ENCODE results near the gene PCDHGC5. TPM values are rescaled to one million over a fixed set of nuclear protein-coding genes. Genes with fewer than 3 reads are reported as not detected.

The PCDHGC5 gene
- total and polyA plus RNA-seq, 2 donors, result 0.29 to 3.7 TPM

GRCh38 chr5:141523991-141524390 is 35.1 kb downstream of the PCDHGC5 start:
- Histone ChIP-seq H3K4me3 (ENCODE audit: low read depth, low read length) (no peak overlapping the region), H3K36me3 (ENCODE audit: insufficient read depth) (no peaks in the 10 kb centered on the region), H3K4me1 (ENCODE audit: insufficient read depth) (peaks cover 3% of the 10 kb centered on the region), H3K27ac (ENCODE audit: low read depth) (no peak overlapping the region)
- DNase-seq (ENCODE audit: extremely low spot score), result no peak
- WGBS, result 75% methylated on average over 8 of the region's 8 CpGs

DNA sequence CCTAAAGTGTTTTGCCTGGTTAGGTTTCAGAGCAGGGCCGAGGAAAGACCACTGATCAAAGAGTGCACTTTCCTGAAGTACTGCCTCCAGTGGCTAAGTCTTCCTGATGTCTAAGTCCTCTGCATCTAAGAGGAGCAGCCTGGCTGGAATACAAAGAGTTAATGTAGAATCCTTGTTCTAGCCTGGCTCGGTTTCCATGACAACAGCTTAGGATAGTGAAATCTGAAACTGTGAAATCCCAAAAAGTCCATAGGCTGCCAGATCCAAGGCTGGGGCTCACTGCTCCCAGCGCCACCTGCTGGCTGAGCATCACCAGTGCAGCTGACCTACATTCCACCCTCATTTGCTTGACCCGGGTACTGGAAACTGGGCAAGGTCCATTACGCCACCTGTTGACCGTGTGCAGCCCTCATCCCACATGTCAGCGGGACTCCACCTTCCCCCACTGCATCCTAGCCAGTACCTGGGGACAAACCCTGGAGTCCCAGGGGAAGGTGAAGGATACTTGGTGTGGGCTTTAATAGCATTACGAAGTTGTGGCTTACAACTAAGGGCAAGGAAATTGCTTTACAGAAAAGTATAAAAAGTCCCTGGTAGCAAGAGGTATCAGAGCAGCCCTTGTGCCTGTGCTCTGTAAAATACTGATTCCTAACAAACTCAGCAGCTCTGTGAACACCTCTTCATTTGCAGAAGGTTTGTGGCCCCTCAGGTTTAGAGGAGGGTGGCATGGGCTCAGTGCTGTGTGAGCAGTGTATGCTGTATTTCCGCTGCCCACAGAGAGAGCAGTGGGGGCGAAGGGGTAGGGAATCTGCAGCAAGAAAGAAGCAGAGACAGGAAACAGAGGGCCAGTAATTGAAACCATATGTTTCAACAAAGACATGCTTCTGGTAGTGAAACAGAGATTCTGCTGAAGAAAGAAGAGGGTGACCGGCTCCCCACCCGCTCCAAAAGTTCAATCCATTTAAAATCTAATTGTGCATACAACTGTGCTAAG is 36.0 kb downstream of the PCDHGC5 start:
- Histone ChIP-seq H3K4me3 (ENCODE audit: low read depth, low read length) (no peak overlapping the region), H3K4me1 (ENCODE audit: insufficient read depth) (peaks cover 3% of the 10 kb centered on the region), H3K36me3 (ENCODE audit: insufficient read depth) (no peaks in the 10 kb centered on the region), H3K27ac (ENCODE audit: low read depth) (no peak overlapping the region)
- WGBS, result 27% methylated on average over 12 of the region's 12 CpGs
- DNase-seq (ENCODE audit: extremely low spot score), result peak; percentile 94

DNA sequence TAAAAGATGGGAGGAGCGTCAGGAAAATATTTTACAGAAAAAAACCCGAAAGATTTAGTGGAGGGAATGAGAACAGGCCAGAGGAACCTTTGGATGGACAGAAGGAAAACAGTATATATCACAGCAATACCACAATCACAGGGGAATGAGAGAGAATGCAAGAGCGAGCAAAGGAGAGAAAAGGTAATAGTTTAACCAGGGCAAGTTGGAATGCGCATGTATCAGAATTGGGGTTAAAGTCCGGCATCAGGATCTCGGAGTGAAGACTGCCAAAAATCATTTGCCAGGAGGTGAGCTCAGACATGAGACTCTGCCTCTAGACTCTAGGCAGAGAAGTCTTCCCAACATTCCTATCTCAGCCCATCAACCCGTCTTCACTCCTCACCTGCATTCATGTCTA is 36.8 kb downstream of the PCDHGC5 start:
- H3K4me3 ChIP-seq (ENCODE audit: low read depth, low read length), result no peak overlapping the region
- H3K36me3 ChIP-seq (ENCODE audit: insufficient read depth), result no peaks in the 10 kb centered on the region
- DNase-seq (ENCODE audit: extremely low spot score), result no peak
- WGBS, result 66% methylated on average over 7 of the region's 7 CpGs
- H3K4me1 ChIP-seq (ENCODE audit: insufficient read depth), result peaks cover 3% of the 10 kb centered on the region
- no peak overlapping the region for H3K27ac ChIP-seq (ENCODE audit: low read depth)

DNA sequence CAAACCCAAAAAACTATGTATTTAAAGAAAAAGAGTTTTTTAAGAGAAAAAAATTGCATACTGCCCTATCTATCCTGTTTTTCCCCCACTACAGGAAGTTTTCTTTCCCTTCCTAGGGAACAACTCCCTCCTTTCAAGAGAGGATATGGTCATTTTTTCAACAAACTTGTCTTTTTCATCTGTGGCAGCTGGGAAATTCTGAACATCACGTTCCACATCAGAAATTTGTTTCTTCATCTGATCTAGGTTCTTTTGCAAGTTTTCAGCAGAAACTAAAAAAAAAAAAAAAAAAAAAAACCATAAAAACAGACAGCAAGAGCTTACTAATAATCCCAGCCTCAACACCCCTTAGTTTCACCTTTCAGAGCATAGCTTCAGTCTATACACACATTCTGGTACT is 38.5 kb downstream of the PCDHGC5 start:
- 60% methylated on average over 1 of the region's 1 CpG for WGBS
- no peak overlapping the region for H3K27ac ChIP-seq (ENCODE audit: low read depth)
- no peaks in the 10 kb centered on the region for H3K4me1 ChIP-seq (ENCODE audit: insufficient read depth)
- H3K4me3 ChIP-seq (ENCODE audit: low read depth, low read length), result no peak overlapping the region
- DNase-seq (ENCODE audit: extremely low spot score), result no peak
- no peaks in the 10 kb centered on the region for H3K36me3 ChIP-seq (ENCODE audit: insufficient read depth)

- Histone ChIP-seq H3K4me1 (ENCODE audit: insufficient read depth) (no peaks in the 10 kb centered on the region), H3K4me3 (ENCODE audit: low read depth, low read length) (no peak overlapping the region), H3K27ac (ENCODE audit: low read depth) (peak overlapping the region; percentile 42), H3K36me3 (ENCODE audit: insufficient read depth) (no peaks in the 10 kb centered on the region)
- WGBS, result 41% methylated on average over 11 of the region's 11 CpGs
- no peak for DNase-seq (ENCODE audit: extremely low spot score)
These were observed 39.6 kb downstream of the PCDHGC5 start for GRCh38 chr5:141528291-141528984.

DNA sequence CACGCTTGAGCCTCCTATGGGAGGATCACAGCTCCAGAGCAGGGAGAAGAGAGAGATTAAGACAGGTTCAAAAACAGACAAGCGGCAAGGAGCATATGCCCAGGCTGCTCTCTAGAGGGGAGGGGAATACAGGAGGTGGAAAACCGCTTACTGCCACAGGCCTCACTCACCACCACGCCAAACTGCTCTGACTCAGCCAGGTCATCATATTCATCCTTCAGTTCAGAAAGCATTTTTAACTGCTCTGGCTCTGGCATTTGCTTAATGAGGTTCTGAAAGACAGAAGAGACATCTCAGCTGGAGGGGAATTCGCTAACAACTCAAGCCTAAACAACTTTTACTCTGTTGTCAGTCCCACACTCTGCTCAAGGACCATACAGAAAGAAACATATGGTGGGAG is 40.1 kb downstream of the PCDHGC5 start:
- Histone ChIP-seq H3K4me3 (ENCODE audit: low read depth, low read length) (no peak overlapping the region), H3K36me3 (ENCODE audit: insufficient read depth) (no peaks in the 10 kb centered on the region), H3K27ac (ENCODE audit: low read depth) (peak overlapping the region; percentile 44), H3K4me1 (ENCODE audit: insufficient read depth) (no peaks in the 10 kb centered on the region)
- 37% methylated on average over 5 of the region's 5 CpGs for WGBS
- DNase-seq (ENCODE audit: extremely low spot score), result no peak

DNA sequence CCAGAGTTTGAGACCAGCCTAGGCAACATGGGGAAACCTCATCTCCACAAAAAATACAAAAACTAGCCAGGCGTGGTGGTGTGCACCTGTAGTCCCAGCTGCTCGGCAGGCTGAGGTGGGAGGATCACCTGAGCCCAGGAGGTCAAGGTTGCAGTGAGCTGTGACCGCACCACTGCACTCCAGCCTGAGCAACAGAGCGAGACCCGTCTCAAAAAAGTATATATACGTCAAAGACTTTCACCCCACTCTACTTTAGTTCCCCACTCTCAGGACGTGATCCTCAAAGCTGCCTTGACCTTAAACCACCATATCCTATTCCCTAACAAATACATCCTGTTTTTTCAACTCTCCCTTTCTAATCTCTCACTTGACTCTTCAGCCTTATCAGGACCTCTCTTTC is 41.0 kb downstream of the PCDHGC5 start:
- Histone ChIP-seq H3K4me3 (ENCODE audit: low read depth, low read length) (no peak overlapping the region), H3K4me1 (ENCODE audit: insufficient read depth) (no peaks in the 10 kb centered on the region), H3K36me3 (ENCODE audit: insufficient read depth) (no peaks in the 10 kb centered on the region), H3K27ac (ENCODE audit: low read depth) (no peak overlapping the region)
- DNase-seq (ENCODE audit: extremely low spot score), result no peak
- WGBS, result 94% methylated on average over 7 of the region's 7 CpGs

- Histone ChIP-seq H3K36me3 (ENCODE audit: insufficient read depth) (no peaks in the 10 kb centered on the region), H3K27ac (ENCODE audit: low read depth) (no peak overlapping the region), H3K4me1 (ENCODE audit: insufficient read depth) (no peaks in the 10 kb centered on the region), H3K4me3 (ENCODE audit: low read depth, low read length) (no peak overlapping the region)
- 100% methylated on average over 1 of the region's 1 CpG for WGBS
- no peak for DNase-seq (ENCODE audit: extremely low spot score)
These were observed 43.8 kb downstream of the PCDHGC5 start for GRCh38 chr5:141532726-141533125.

DNA sequence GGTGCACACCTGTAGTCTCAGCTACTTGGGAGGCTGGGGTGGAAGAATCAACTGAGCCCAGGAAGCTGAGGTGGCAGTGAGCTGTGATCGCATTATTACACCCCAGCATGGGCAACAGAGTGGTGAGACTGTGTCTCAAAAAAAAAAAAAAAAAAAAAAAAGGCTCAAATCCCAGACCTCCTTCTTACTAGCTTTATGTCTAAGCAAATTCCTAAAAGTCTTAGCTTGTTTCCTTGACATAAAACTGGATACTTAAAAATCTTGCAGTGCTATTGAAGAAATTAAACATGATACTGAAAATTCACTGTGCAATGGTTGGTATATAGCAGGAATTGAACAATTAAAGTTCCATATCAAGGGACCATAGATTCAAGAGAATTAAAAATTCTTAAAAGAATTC is 45.0 kb downstream of the PCDHGC5 start:
- 95% methylated on average over 1 of the region's 1 CpG for WGBS
- H3K36me3 ChIP-seq (ENCODE audit: insufficient read depth), result no peaks in the 10 kb centered on the region

GRCh38 chr5:141534492-141535213 is 45.8 kb downstream of the PCDHGC5 start:
- DNase-seq (ENCODE audit: extremely low spot score), result no peak
- Histone ChIP-seq H3K27ac (ENCODE audit: low read depth) (no peak overlapping the region), H3K4me3 (ENCODE audit: low read depth, low read length) (no peak overlapping the region), H3K36me3 (ENCODE audit: insufficient read depth) (no peaks in the 10 kb centered on the region), H3K4me1 (ENCODE audit: insufficient read depth) (no peaks in the 10 kb centered on the region)
- 96% methylated on average over 4 of the region's 4 CpGs for WGBS

More for the DNA sequence above, 45.0 kb downstream of the PCDHGC5 start:
- no peak overlapping the region for H3K4me3 ChIP-seq (ENCODE audit: low read depth, low read length)
- H3K27ac ChIP-seq (ENCODE audit: low read depth), result no peak overlapping the region
- DNase-seq (ENCODE audit: extremely low spot score), result no peak
- H3K4me1 ChIP-seq (ENCODE audit: insufficient read depth), result no peaks in the 10 kb centered on the region

Other genes starting within 250 kb of the PCDHGC5 start
- gene PCDHB15, start 243.7 kb upstream of the PCDHGC5 start, total RNA-seq, result 7.8 TPM
- gene PCDHB15, start 243.7 kb upstream of the PCDHGC5 start, polyA plus RNA-seq, result 7.3 TPM
- 0.69 TPM for gene SLC25A2, start 185.0 kb upstream of the PCDHGC5 start, total RNA-seq
- not detected for gene SLC25A2, start 185.0 kb upstream of the PCDHGC5 start, polyA plus RNA-seq
- 85.9 TPM for gene TAF7, start 168.3 kb upstream of the PCDHGC5 start, total RNA-seq
- 100 TPM for gene TAF7, start 168.3 kb upstream of the PCDHGC5 start, polyA plus RNA-seq
- 1.2 TPM for gene PCDHGA1, start 158.6 kb upstream of the PCDHGC5 start, total RNA-seq
- 1.2 TPM for gene PCDHGA1, start 158.6 kb upstream of the PCDHGC5 start, polyA plus RNA-seq
- 5.7 TPM for gene PCDHGA2, start 150.3 kb upstream of the PCDHGC5 start, total RNA-seq
- 4.1 TPM for gene PCDHGA2, start 150.3 kb upstream of the PCDHGC5 start, polyA plus RNA-seq
- gene PCDHGA3, start 145.3 kb upstream of the PCDHGC5 start, total RNA-seq, result 4.6 TPM
- gene PCDHGA3, start 145.3 kb upstream of the PCDHGC5 start, polyA plus RNA-seq, result 1.6 TPM
- 5.7 TPM for gene PCDHGB1, start 139.0 kb upstream of the PCDHGC5 start, total RNA-seq
- 0.47 TPM for gene PCDHGB1, start 139.0 kb upstream of the PCDHGC5 start, polyA plus RNA-seq
- 5.8 TPM for gene PCDHGA4, start 134.1 kb upstream of the PCDHGC5 start, total RNA-seq
- gene PCDHGA4, start 134.1 kb upstream of the PCDHGC5 start, polyA plus RNA-seq, result 2.2 TPM
- gene PCDHGB2, start 129.1 kb upstream of the PCDHGC5 start, total RNA-seq, result 7.9 TPM
- gene PCDHGB2, start 129.1 kb upstream of the PCDHGC5 start, polyA plus RNA-seq, result 2.2 TPM
- 7.0 TPM for gene PCDHGA5, start 124.9 kb upstream of the PCDHGC5 start, total RNA-seq
- gene PCDHGA5, start 124.9 kb upstream of the PCDHGC5 start, polyA plus RNA-seq, result 2.6 TPM
- 7.3 TPM for gene PCDHGB3, start 118.8 kb upstream of the PCDHGC5 start, total RNA-seq
- gene PCDHGB3, start 118.8 kb upstream of the PCDHGC5 start, polyA plus RNA-seq, result 1.4 TPM
- gene PCDHGA6, start 115.2 kb upstream of the PCDHGC5 start, total RNA-seq, result 9.6 TPM
- gene PCDHGA6, start 115.2 kb upstream of the PCDHGC5 start, polyA plus RNA-seq, result 3.7 TPM
- 6.9 TPM for gene PCDHGA7, start 106.3 kb upstream of the PCDHGC5 start, total RNA-seq
- 1.9 TPM for gene PCDHGA7, start 106.3 kb upstream of the PCDHGC5 start, polyA plus RNA-seq
- 11.7 TPM for gene PCDHGB4, start 101.4 kb upstream of the PCDHGC5 start, total RNA-seq
- 2.4 TPM for gene PCDHGB4, start 101.4 kb upstream of the PCDHGC5 start, polyA plus RNA-seq
- 9.1 TPM for gene PCDHGA8, start 96.4 kb upstream of the PCDHGC5 start, total RNA-seq
- gene PCDHGA8, start 96.4 kb upstream of the PCDHGC5 start, polyA plus RNA-seq, result 0.25 TPM
- gene PCDHGB5, start 91.1 kb upstream of the PCDHGC5 start, total RNA-seq, result 13.5 TPM
- gene PCDHGB5, start 91.1 kb upstream of the PCDHGC5 start, polyA plus RNA-seq, result 4.7 TPM
- 12.5 TPM for gene PCDHGA9, start 86.3 kb upstream of the PCDHGC5 start, total RNA-seq
- 3.1 TPM for gene PCDHGA9, start 86.3 kb upstream of the PCDHGC5 start, polyA plus RNA-seq
- gene PCDHGB6, start 81.1 kb upstream of the PCDHGC5 start, total RNA-seq, result 12.0 TPM
- 5.0 TPM for gene PCDHGB6, start 81.1 kb upstream of the PCDHGC5 start, polyA plus RNA-seq
- gene PCDHGA10, start 76.1 kb upstream of the PCDHGC5 start, total RNA-seq, result 12.3 TPM
- gene PCDHGA10, start 76.1 kb upstream of the PCDHGC5 start, polyA plus RNA-seq, result 1.6 TPM
- gene PCDHGB7, start 71.4 kb upstream of the PCDHGC5 start, total RNA-seq, result 10.4 TPM
- 11.7 TPM for gene PCDHGB7, start 71.4 kb upstream of the PCDHGC5 start, polyA plus RNA-seq
- gene PCDHGA11, start 68.0 kb upstream of the PCDHGC5 start, total RNA-seq, result 12.5 TPM
- gene PCDHGA11, start 68.0 kb upstream of the PCDHGC5 start, polyA plus RNA-seq, result 1.9 TPM
- 7.8 TPM for gene PCDHGA12, start 58.6 kb upstream of the PCDHGC5 start, total RNA-seq
- gene PCDHGA12, start 58.6 kb upstream of the PCDHGC5 start, polyA plus RNA-seq, result 2.9 TPM
- 62.8 TPM for gene PCDHGC3, start 13.1 kb upstream of the PCDHGC5 start, total RNA-seq
- gene PCDHGC3, start 13.1 kb upstream of the PCDHGC5 start, polyA plus RNA-seq, result 101 TPM
- 6.8 TPM for gene PCDHGC4, start 4.1 kb upstream of the PCDHGC5 start, total RNA-seq
- 0.23 TPM for gene PCDHGC4, start 4.1 kb upstream of the PCDHGC5 start, polyA plus RNA-seq
- 18.1 TPM for gene DIAPH1, start 129.9 kb downstream of the PCDHGC5 start, total RNA-seq
- gene DIAPH1, start 129.9 kb downstream of the PCDHGC5 start, polyA plus RNA-seq, result 30.3 TPM
- 36.3 TPM for gene HDAC3, start 147.8 kb downstream of the PCDHGC5 start, total RNA-seq
- gene HDAC3, start 147.8 kb downstream of the PCDHGC5 start, polyA plus RNA-seq, result 45.3 TPM
- 0.53 TPM for gene RELL2, start 147.9 kb downstream of the PCDHGC5 start, total RNA-seq
- 3.0 TPM for gene RELL2, start 147.9 kb downstream of the PCDHGC5 start, polyA plus RNA-seq
- gene FCHSD1, start 162.3 kb downstream of the PCDHGC5 start, total RNA-seq, result 14.4 TPM
- gene FCHSD1, start 162.3 kb downstream of the PCDHGC5 start, polyA plus RNA-seq, result 15.6 TPM
- gene ARAP3, start 193.1 kb downstream of the PCDHGC5 start, total RNA-seq, result 9.8 TPM
- 11.7 TPM for gene ARAP3, start 193.1 kb downstream of the PCDHGC5 start, polyA plus RNA-seq

Data from urinary bladder (tissue), 4 donors.